Neural cell (in vitro differentiated cells): Measurements from ENCODE around the gene IPO13. TPM values are rescaled to one million over a fixed set of nuclear protein-coding genes. Genes with fewer than 3 reads are reported as not detected.

Experiments
- H2AFZ ChIP-seq: fragments of 200-600, 300-800 bp; sonication (generic), shearing (Covaris generic); 2 replicates; pipeline ENCODE4 v1.6.0; 2014; ENCODE audit warnings: low read depth, mild to moderate bottlenecking, antibody characterized with exemption, low read length, moderate library complexity
- H3F3A ChIP-seq: fragments of 200-600 bp; shearing (Covaris generic); 2 replicates; pipeline ENCODE4 v1.6.1; 2016; ENCODE audit warnings: mild to moderate bottlenecking, moderate library complexity, mixed read lengths, antibody characterized with exemption, low read length; ENCODE audit not compliant: insufficient read depth, poor library complexity, severe bottlenecking
- H3K27ac ChIP-seq: fragments of 200-600, 300-800 bp; sonication (generic), shearing (Covaris generic); 2 replicates; pipeline ENCODE4 v1.5.1; 2014; ENCODE audit warnings: mild to moderate bottlenecking, low read length, moderate library complexity
- H3K27me3 ChIP-seq: fragments of 300-800, 200-600 bp; sonication (generic), shearing (Covaris generic); 2 replicates; pipeline ENCODE4 v1.6.0; 2014; ENCODE audit warnings: mild to moderate bottlenecking, low read depth, low read length, moderate library complexity; ENCODE audit not compliant: insufficient read depth
- H3K36me3 ChIP-seq: fragments of 300-800, 200-600 bp; sonication (generic), shearing (Covaris generic); 2 replicates; pipeline ENCODE4 v1.5.1; 2014; ENCODE audit warnings: mild to moderate bottlenecking, antibody characterized with exemption, low read length, moderate library complexity; ENCODE audit not compliant: insufficient read depth
- H3K4me2 ChIP-seq: fragments of 300-800, 200-600 bp; sonication (generic), shearing (Covaris generic); 2 replicates; pipeline ENCODE4 v1.6.0; 2014; ENCODE audit warnings: mild to moderate bottlenecking, low read length
- H3K4me3 ChIP-seq: fragments of 300-800, 200-600 bp; sonication (generic), shearing (Covaris generic); 2 replicates; pipeline ENCODE4 v1.5.1; 2014; ENCODE audit warnings: mild to moderate bottlenecking, low read length, moderate library complexity
- H3K79me2 ChIP-seq: fragments of 200-600 bp; shearing (Covaris generic); replicated peaks from 2 replicates; pipeline ENCODE4 v1.6.0; 2014; ENCODE audit warnings: mild to moderate bottlenecking, low read length, moderate library complexity; ENCODE audit not compliant: insufficient read depth
- H3K9ac ChIP-seq: fragments of 300-800, 200-600 bp; sonication (generic), shearing (Covaris generic); 2 replicates; pipeline ENCODE4 v1.6.1; 2016; ENCODE audit warnings: mild to moderate bottlenecking, low read length, mixed read lengths
- H3K9me2 ChIP-seq: fragments of 200-600 bp; shearing (Covaris generic); 2 replicates; pipeline ENCODE4 v1.6.1; 2016; ENCODE audit warnings: mild to moderate bottlenecking, low read length, mixed read lengths; ENCODE audit not compliant: insufficient read depth
- H3K9me3 ChIP-seq: fragments of 200-600, 300-800 bp; sonication (generic), shearing (Covaris generic); 2 replicates; pipeline ENCODE4 v1.6.1; 2016; ENCODE audit warnings: mild to moderate bottlenecking, mixed run types, low read length, moderate library complexity, mixed read lengths
- H4K20me1 ChIP-seq: fragments of 200-600 bp; shearing (Covaris generic); 2 replicates; pipeline ENCODE4 v1.6.1; 2016; ENCODE audit warnings: mild to moderate bottlenecking, mixed run types; ENCODE audit not compliant: insufficient read depth
- EP300 ChIP-seq: fragments of 450-650 bp; conservative IDR thresholded peaks from 2 replicates; pipeline ENCODE4 v1.6.1; 2014; ENCODE audit warnings: antibody characterized with exemption, mild to moderate bottlenecking, moderate library complexity; ENCODE audit not compliant: poor library complexity, severe bottlenecking
- EZH2 ChIP-seq: fragments of 200-600, 300-800 bp; shearing (Covaris generic), sonication (generic); IDR thresholded peaks from 2 replicates; pipeline ENCODE4 v1.6.1; 2014; ENCODE audit warnings: antibody characterized with exemption, low read length, borderline replicate concordance, mild to moderate bottlenecking; ENCODE audit not compliant: insufficient read depth, poor library complexity, severe bottlenecking
- MXI1 ChIP-seq: fragments of 450-650 bp; conservative IDR thresholded peaks from 2 replicates; pipeline ENCODE4 v1.6.1; 2014; ENCODE audit warnings: antibody characterized with exemption, mild to moderate bottlenecking; ENCODE audit not compliant: poor library complexity, severe bottlenecking
- POLR2AphosphoS5 ChIP-seq: IDR thresholded peaks from 2 replicates; pipeline ENCODE4 v1.6.1; 2012
- RAD21 ChIP-seq: fragments of 450-650 bp; conservative IDR thresholded peaks from 2 replicates; pipeline ENCODE4 v1.6.1; 2014; ENCODE audit warnings: antibody characterized with exemption, mild to moderate bottlenecking, moderate library complexity
- SMC3 ChIP-seq: fragments of 450-650 bp; conservative IDR thresholded peaks from 2 replicates; pipeline ENCODE4 v1.6.1; 2014; ENCODE audit warnings: antibody characterized with exemption, mild to moderate bottlenecking, moderate library complexity; ENCODE audit not compliant: poor library complexity
- TAF1 ChIP-seq: IDR thresholded peaks from 2 replicates; pipeline ENCODE4 v1.6.1; 2012; ENCODE audit warnings: low read depth
- polyA plus RNA-seq: library from polyadenylated mRNA; depleted of rRNA; stranded (reverse); fragments of >200 nt; gene quantifications from 2 replicates; pipeline ENCODE4 v1.2.3, GENCODE V29; 2014
- TF ChIP-seq, protein P1 (sequence below): IDR thresholded peaks from 2 replicates; pipeline ENCODE4 v1.6.1; 2012; ENCODE audit warnings: borderline replicate concordance
- TF ChIP-seq, protein P2 (sequence below): fragments of 450-650 bp; IDR thresholded peaks from 2 replicates; pipeline ENCODE4 v1.5.1; 2014; ENCODE audit warnings: antibody characterized with exemption, mild to moderate bottlenecking, moderate library complexity; ENCODE audit not compliant: poor library complexity, severe bottlenecking

The IPO13 gene
- polyA plus RNA-seq, 1 donor from 2014 or later: 29.8 TPM

DNA sequence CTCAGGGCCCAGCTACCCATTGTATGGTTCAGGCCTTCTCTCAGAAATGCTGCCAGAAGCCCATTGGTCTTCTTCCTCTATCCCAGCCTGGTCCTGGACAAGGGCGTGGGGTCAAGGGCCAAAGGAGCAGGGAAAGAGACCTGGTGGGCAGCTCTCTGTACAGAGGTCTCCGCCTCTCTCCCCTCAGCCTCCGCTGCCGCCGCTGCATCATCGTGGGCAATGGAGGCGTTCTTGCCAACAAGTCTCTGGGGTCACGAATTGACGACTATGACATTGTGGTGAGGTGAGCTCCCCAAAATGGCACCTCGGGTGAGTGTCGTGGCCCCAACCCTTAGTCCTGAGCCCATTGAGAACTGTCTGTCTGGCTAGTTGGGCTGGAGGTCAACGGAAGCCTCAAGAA lies 47.8 kb upstream of the IPO13 start:
- Histone ChIP-seq H3F3A (no peaks in the 10 kb centered on the region), H3K9me2 (no peaks in the 10 kb centered on the region), H4K20me1 (no peaks in the 10 kb centered on the region), H3K36me3 (no peaks in the 10 kb centered on the region), H3K27ac (no peak overlapping the region), H3K79me2 (no peaks in the 10 kb centered on the region), H3K27me3 (no peaks in the 10 kb centered on the region), H3K4me3 (no peak overlapping the region), H3K9ac (no peak overlapping the region), H3K4me2 (no peak overlapping the region), H2AFZ (no peak overlapping the region), H3K9me3 (no peaks in the 10 kb centered on the region)
- no peak for TF ChIP-seq RAD21

DNA sequence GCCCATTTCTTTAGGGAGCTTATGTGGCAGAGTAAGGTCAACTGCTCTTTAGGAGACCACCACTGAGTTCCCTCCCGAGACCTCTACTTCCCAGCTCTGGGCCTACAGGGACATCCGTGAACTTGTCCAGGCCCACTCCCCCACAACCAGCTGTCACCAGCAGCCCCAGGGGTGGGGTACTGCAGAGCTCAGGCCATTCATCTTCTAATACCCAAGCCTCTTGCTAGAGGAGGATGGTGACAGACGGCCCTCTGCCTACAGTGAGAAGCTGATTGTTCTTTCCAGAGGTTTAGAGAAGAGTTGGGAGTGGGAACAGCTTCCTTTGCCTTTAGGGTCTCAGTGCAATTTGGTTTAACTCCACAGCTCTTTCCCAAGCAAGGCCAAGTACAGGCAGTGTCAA lies 46.4 kb upstream of the IPO13 start:
- TF ChIP-seq, protein P1, sequence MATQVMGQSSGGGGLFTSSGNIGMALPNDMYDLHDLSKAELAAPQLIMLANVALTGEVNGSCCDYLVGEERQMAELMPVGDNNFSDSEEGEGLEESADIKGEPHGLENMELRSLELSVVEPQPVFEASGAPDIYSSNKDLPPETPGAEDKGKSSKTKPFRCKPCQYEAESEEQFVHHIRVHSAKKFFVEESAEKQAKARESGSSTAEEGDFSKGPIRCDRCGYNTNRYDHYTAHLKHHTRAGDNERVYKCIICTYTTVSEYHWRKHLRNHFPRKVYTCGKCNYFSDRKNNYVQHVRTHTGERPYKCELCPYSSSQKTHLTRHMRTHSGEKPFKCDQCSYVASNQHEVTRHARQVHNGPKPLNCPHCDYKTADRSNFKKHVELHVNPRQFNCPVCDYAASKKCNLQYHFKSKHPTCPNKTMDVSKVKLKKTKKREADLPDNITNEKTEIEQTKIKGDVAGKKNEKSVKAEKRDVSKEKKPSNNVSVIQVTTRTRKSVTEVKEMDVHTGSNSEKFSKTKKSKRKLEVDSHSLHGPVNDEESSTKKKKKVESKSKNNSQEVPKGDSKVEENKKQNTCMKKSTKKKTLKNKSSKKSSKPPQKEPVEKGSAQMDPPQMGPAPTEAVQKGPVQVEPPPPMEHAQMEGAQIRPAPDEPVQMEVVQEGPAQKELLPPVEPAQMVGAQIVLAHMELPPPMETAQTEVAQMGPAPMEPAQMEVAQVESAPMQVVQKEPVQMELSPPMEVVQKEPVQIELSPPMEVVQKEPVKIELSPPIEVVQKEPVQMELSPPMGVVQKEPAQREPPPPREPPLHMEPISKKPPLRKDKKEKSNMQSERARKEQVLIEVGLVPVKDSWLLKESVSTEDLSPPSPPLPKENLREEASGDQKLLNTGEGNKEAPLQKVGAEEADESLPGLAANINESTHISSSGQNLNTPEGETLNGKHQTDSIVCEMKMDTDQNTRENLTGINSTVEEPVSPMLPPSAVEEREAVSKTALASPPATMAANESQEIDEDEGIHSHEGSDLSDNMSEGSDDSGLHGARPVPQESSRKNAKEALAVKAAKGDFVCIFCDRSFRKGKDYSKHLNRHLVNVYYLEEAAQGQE: no peak
- no peak for TF ChIP-seq RAD21
- no peak for TF ChIP-seq TAF1
- TF ChIP-seq EZH2: no peak
- no peak for TF ChIP-seq SMC3
- TF ChIP-seq POLR2AphosphoS5: no peak
- TF ChIP-seq EP300: no peak
- TF ChIP-seq MXI1: no peak
- TF ChIP-seq, protein P2, sequence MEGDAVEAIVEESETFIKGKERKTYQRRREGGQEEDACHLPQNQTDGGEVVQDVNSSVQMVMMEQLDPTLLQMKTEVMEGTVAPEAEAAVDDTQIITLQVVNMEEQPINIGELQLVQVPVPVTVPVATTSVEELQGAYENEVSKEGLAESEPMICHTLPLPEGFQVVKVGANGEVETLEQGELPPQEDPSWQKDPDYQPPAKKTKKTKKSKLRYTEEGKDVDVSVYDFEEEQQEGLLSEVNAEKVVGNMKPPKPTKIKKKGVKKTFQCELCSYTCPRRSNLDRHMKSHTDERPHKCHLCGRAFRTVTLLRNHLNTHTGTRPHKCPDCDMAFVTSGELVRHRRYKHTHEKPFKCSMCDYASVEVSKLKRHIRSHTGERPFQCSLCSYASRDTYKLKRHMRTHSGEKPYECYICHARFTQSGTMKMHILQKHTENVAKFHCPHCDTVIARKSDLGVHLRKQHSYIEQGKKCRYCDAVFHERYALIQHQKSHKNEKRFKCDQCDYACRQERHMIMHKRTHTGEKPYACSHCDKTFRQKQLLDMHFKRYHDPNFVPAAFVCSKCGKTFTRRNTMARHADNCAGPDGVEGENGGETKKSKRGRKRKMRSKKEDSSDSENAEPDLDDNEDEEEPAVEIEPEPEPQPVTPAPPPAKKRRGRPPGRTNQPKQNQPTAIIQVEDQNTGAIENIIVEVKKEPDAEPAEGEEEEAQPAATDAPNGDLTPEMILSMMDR: no peak
- Histone ChIP-seq H3K27me3 (no peaks in the 10 kb centered on the region), H3K79me2 (no peaks in the 10 kb centered on the region), H3K27ac (no peak overlapping the region), H3K4me2 (no peak overlapping the region), H3K4me3 (no peak overlapping the region), H3K9me3 (no peaks in the 10 kb centered on the region), H2AFZ (no peak overlapping the region), H4K20me1 (no peaks in the 10 kb centered on the region), H3K9ac (no peak overlapping the region), H3K9me2 (no peaks in the 10 kb centered on the region), H3K36me3 (no peaks in the 10 kb centered on the region), H3F3A (no peaks in the 10 kb centered on the region)
